NCI-H146 treated with DMSO at 0.1 percent for 48 hours (cell line): ENCODE measurements around the gene HSPB7.
A peak's percentile ranks its signal among the peaks of the same experiment; 100 is the strongest.
"Not testable (repeated sequence)": the region's sequence is repeated elsewhere in the genome, so short reads cannot be mapped to it uniquely, and the experiment has no call there.

Experiments
- DNase-seq: peaks from one replicate; lab custom pipeline; 2025; ENCODE audit not compliant: unreplicated experiment; lab: John Stamatoyannopoulos, UW

The HSPB7 gene

DNA sequence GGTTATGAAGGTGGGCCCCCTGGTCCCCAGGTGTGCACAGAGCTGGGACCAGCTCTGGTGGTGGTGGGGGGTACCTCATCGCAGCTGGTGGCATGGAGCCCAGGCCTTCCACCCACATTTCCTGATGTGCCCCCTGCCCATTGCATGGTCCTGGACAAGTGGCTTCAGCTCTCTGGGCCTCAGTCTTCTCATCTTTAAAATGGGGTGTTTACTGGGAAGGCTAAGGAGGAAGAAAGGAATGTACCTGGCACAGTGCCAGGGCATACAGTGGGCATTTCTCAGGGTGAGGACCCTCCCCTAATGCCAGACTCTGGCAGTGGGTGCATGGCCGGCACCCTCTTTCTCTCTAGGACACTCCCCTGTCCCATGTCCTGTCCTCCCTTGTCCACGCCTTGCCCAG, 33.2 kb upstream of the HSPB7 start:
- no peak for DNase-seq

DNA sequence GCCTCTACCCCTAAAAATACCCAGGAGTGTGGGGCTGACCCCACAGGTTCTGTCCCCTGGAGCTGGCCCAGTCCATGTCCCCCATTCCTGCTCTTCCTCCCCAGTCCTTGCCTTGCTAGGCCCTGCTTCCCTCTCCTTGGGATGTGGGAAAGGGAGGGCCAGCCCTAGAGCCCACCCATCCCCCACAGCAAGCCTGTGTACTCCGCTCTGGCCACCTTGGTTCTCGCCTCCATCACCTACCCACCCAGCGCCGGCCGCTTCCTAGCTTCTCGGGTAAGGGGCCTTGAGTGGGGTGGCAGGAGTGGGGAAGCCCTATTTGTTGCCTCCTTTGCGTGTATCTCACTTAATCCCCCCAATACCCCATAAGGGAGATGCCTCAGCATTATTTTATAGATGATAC, 32.5 kb upstream of the HSPB7 start:
- DNase-seq = no peak

DNA sequence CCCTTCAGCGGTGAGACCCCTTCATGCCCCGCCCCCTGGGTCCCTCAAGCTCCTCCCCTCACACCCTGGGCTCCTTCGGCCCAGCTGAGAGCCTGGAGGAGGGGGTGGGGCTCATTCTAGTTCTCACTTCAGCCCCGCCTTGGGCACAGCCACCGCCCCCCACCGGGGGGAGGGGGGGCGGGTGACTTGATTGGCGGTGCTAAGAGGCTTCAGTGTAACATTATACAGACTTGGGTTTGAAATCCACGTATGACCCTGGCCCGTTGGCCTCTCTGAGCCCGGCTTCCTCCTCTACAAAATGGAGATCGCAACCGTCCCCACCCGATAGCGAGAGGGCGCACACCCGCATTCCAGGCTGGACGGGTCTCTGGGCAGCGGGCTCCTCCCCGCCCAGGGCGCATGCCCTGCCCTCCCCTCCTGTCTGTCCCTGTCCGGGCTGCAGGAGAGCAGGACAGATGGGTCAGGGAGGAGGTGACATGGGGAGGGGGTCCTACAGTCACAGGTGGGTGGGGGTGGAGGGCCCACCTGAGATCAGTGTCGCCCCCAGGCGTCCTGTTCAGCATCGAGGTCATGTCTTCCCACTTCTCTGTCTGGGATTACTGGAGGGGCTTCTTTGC, 30.8 kb upstream of the HSPB7 start:
- DNase-seq = peak; percentile 46

DNA sequence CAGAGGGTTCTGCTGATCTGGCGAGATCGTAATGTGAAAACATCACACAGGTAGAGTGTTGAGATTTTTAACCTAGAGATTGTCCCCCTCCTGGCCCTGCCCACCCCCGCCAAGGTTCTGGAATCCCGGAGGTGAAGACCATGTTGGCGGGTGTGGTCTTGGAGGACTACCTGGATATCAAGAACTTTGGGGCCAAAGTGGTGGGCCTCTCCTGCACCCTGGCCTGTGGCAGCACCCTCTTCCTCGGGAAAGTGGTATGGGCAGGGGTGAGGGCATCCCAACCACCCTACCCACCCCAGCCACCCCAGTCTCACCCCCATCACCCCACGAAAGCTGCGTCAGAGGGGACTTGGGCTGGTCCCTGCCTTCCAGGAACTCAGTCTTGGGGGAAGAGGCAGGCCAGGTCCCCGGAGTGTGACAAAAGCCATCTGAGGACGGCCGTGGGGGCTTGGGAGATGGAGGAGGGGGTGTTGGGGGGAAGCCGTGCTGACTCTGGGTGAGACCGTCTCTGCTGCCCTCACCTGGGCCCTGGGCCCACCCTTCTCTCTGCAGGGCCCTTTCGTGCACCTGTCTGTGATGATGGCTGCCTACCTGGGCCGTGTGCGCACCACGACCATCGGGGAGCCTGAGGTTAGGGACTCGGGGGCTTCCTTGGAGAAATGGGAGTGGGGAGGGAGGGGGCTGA, 30.1 kb upstream of the HSPB7 start:
- DNase-seq = no peak

DNA sequence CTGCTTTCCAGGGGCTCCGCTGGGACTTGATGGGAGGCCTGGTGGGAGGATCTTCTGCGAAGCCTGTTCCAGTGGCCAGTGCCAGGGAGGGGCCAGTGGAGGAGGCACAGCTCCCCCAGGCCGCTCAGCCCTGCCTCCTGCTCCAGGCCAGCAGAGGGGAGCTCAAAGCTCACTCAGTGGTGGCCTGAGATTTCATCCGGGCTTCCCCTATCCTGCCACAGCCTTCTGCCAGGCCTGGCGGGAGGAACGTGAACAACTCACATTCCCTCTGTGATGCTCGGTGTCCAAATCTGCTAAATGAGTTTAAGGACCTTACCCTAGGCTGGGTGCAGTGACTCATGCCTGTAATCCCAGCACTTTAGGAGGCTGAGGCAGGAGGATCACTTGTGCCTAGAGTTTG, 29.0 kb upstream of the HSPB7 start:
- no peak for DNase-seq

DNA sequence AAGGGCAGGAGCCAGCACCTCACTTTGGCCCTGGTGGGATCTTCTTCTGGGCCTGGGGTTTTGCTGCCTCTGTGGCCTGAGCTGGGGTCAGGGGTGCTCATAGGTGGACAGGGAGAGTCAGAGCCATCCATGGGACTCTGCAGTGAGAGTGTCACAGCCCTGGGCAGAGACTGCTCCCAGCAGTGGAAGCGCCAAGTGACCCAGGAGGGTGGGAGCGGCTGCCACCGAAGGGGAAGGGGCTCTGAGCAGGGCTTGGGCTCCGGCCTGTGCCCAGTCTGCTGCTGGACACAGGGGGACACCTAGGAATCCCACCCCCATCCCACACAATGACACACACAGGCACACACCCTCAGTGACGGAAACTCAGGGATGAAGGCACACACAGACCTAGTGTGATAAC, 26.1 kb upstream of the HSPB7 start:
- no peak for DNase-seq

DNA sequence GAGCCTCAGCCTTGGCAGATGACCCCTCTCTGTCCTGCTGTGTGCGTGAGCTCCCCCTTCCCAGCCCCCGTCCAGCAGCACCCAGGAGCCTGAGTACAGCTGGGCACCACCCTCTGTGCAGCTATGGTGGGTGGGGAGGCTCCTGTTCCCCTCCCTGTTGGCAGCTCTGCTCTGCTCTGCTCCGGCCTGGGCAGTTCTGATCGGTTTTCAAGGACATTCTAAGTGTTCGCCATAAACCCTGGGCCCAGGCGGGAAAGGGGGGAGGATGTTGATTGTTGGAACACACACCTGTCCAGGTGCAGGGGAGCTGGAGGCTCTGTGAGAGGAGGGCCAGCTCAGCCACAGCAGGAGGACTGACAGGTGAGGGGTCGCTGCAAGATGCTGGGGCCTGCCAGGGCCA, 25.7 kb upstream of the HSPB7 start, which contains the start of gene CLCNKB:
Gene CLCNKB, plus strand, starts transcription at position 262 of the 400 bp plus-strand sequence. CDS start 711 bp downstream, outside the sequence.
- no peak for DNase-seq

DNA sequence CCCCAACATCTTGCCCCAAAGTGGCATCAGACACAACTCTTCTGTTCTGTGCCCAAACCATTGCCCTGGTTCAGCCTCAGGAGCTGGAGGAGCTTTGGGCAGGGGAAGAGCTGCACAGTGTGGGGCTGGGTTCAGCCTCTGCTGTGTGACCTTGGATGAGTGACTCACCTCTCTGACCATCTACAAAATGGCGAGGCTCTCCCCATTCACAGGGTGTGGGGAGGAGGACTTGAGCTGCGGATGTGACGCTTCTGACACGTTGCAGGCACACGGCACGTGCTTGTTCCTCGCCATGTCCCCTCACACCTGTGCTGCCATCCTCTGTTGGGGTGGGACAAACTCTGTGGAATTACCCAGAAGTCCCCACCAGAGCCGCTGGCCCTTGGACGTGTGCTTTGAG, 24.8 kb upstream of the HSPB7 start:
- not testable (repeated sequence) for DNase-seq

DNA sequence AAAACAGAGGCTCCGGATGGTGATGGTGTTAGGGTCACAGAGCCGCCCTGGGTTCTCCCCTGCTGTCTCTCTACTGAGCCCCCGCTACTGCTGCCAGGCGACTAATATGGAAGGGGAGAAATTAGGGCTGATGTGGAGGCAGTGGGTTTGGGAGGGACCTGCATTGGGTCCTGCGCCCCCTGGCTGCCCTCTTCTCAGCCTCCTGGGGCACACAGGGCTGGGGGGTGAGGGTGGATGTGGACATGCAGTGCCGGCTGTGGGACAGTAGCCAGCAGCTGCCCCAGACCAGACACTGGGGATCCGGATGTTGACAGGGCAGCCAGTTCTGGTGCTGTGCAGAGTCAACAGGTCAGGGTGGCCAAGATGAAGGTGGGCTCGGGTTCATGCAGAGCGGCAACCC, 24.3 kb upstream of the HSPB7 start:
- DNase-seq = no peak

DNA sequence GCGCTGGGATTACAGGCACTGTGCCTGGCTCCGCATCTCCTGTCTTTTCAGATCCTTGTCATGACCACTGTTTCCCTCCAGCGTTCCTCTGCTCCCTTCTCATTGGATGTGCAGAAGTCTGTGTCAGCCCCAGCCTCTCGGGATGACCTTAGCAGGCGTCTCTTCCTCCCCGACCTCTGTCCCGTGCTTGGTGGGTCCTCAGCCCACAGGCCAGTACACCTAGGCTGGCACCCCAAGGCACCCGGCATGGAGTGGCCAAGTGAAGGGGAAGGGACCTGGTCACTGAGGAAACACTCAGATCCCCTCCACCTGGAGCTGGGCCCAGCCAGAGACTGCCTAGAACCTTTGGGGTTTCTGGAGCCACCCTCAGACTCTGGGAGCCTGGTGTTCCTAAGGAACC, 23.4 kb upstream of the HSPB7 start:
- no peak for DNase-seq

DNA sequence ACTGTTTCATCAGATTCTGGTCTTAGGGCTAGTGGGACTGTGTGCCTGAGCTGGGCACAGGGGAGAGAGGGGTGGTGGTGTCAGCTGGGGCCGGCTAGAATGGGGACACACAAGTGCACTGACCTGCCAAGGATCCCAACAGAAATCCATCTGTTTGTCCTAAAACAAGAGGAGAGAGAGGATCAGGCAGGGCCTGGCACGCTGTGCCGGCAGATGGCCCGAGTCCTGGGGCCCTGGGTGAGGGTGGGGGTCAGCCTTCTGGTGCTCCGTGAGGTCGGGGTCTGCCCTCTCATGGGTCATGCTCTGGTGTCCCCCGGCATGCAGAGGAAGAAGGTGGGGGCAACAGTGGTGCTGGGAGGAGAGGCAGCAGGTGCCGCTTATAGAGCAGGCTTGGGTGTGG, 22.0 kb upstream of the HSPB7 start:
- not testable (repeated sequence) for DNase-seq

DNA sequence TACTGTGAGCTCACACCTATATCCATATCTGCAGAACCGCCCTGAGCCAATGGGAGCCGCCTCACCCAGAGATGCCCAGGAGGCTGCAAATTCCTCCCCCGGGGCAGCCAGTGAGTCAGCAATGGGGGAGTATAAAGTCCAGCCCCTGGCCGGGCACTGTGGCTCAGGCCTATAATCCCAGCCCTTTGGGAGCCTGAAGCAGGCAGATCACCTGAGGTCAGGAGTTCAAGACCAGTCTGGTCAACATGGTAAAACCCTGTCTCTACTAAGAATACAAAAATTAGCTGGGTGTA, 20.7 kb upstream of the HSPB7 start:
- DNase-seq = no peak

DNA sequence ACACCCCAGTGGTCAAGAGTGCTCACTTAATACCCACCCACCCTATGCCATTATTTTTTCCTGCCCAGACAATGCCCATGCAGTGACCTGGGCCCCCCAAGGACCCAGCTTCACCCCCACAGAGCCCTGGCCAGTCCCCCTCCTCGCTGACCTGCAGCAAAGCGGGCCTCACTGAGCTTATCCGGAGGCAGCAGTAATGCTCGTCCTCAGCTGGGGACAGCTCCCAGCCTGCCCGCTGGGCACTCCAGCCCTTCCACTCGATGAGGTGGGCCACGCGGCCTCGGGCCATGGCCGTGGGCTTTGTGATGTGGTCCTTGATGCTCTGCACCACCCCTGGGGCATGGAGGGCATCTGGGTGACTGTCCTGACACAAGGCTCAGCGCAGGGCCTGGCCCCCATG, 18.6 kb upstream of the HSPB7 start:
- not testable (repeated sequence) for DNase-seq

DNA sequence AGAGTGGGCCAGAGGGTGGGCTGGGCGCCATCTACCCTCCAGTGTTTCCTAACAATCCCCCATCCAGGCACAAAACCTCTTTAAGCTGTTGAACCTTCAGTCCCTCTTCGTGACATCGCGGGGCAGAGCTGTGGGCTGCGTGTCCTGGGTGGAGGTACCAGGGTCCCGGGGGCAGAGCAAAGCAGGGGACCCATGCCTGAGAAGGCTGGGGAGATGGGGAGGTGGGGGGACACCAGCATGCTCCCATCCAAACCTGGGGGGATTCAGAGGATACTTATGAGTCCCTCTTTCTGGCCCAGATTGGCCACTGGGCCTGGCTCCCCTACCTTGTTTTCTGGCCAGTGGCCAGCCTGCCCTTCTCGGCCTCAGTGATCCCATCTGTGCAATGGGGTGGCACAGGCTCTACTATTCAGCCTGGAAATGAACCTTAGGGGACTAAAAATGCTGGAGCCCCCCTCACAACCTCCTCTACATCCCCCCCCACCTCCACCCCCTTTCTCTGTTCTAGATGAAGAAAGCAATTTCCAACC, 15.3 kb upstream of the HSPB7 start:
- not testable (repeated sequence) for DNase-seq

DNA sequence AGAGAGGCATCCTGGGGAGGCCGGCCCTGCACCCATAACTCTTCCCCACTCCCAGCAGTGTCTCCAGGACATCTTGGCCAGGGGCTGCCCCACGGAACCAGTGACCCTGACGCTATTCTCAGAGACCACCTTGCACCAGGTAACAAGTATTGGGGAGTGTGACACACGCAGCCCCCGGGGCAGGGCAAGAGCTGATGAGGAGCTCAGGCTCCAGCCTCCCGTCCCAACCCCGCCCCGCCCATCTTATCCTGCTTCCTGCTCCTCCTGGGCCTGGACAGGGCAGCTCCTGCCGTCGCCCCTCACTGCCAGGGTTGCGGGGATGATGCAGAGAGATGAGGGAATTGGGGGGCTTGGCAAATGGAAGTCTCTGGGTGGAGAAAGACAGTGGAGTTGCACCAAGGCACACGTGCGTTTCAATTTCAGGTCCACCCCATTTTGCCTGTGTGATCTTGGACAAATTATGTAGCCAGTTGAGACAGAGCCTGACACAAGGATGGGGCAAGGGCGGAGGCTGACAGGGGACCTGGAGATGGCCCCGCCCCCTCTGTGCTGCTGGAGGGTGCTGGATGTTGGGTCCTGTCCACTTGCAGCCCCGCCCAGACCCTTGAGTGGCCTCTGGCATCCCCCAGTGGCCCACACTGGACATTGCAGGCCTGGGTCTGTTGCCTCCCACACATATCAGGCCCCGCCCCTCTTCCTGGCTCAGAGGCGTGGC, 14.7 kb upstream of the HSPB7 start:
- DNase-seq = peak; percentile 36

DNA sequence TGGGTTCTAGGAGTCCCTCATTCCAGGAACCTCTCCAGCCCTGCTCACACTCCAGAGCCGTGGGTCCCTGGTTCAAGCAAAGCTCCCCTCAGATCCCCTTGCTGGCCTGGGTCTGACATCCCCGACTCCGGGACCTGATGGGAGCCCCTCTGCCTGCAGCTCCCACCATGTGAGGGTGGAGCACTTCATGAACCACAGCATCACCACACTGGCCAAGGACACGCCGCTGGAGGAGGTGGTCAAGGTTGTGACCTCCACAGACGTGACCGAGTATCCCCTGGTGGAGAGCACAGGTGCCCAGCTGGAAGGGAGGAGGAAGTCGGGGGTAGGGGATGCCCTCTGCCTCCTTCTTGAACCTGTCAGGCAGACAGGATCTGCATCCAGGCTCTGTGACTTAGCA, 13.7 kb upstream of the HSPB7 start:
- no peak for DNase-seq

DNA sequence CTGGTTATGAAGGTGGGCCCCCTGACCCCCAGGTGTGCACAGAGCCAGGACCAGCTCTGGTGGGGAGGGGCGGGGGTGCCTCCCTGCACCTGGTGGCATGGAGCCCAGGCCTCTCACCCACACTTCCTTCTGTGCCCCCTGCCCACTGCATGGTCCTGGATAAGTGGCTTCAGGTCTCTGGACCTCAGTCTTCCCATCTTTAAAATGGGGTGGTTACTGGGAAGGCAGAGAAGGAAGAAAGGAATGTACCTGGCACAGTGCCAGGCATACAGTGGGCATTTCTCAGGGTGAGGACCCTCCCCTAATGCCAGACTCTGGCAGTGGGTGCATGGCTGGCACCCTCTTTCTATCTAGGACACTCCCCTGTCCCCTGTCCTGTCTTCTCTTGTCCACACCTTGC, 11.4 kb upstream of the HSPB7 start:
- DNase-seq = no peak

DNA sequence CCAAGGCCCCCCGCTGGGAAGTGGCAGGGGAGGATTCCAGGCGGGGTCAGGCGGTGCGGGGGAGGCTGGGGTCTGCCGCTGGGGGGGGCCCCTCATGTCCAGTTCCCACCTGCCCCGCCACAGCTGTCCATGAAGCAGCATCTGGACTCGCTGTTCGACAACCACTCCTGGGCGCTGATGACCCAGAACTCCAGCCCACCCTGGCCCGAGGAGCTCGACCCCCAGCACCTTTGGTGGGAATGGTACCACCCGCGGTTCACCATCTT, 11.1 kb upstream of the HSPB7 start:
- not testable (repeated sequence) for DNase-seq

DNA sequence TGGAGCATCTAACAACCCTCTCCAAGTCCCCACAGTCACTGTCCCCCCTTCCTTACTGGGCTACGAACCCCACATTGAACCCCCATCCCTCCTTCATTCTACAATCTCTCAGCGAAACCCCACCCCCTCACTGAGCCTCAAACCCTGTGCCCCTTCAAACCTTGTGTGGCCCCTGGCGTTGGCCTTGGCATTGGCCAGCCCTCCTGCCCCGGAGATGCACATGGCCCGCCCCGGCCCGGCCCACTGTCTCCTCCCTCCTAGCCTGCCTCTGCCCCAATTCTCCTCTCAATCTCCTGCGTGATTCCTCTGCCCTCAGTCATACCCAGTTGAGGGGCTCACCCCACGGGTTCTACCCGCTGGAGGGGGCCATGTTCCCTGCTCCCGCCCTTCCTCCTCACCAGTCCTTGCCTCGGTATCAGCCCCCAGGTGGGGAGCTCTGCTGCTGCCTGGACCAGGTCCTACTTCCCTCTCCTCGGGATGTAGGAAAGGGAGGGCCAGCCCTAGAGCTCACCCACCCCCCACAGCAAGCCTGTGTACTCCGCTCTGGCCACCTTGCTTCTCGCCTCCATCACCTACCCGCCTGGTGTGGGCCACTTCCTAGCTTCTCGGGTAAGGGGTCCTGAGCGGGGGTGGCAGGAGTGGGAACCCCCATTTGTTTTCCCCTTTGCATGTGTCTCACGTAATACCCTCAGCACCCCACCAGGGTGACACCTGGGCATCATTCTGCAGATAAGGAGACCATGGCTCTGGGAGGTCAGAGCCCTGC, 10.6 kb upstream of the HSPB7 start:
- no peak for DNase-seq

DNA sequence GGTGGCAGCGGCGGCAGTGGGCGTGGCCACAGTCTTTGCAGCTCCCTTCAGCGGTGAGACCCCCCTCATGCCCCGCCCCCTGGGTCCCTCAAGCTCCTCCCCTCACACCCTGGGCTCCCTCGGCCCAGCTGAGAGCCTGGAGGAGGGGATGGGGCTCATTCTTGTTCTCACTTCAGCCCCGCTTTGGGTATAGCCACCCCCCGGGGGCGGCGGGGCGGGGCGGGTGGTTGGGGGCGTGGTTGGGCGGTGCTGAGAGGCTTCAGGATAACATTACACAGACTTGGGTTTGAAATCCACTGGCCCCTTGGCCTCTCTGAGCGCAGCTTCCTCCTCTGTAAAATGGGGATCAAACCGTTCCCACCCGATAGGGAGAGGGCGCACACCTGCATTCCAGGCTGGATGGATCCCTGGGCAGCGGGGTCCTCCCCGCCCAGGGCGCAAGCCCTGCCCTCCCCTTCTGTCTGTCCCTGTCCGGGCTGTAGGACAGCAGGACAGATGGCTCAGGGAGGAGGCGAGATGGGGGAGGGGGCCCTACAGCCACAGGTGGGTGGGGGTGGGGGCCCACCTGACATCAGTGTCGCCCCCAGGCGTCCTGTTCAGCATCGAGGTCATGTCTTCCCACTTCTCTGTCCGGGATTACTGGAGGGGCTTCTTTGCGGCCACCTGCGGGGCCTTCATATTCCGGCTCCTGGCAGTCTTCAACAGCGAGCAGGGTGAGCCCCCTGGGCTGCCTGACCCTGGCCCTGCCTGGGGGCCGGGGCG, 9.1 kb upstream of the HSPB7 start:
- DNase-seq = no peak

DNA sequence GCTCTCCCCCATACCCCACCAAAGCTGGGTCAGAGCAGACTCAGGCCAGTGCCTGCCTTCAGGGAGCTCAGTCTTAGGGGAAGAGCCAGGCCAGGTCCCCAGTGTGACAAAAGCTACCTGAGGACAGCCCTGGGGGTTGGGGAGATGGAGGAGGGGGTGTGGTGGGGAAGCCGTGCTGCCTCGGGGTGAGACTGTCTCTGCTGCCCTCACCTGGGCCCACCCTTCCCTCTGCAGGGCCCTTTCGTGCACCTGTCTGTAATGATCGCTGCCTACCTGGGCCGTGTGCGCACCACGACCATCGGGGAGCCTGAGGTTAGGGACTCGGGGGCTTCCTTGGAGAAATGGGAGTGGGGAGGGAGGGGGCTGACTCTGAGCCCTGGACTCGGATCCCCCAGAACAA, 8.5 kb upstream of the HSPB7 start:
- not testable (repeated sequence) for DNase-seq
